Hematopoietic multipotent progenitor cell (in vitro differentiated cells): ENCODE data around the gene EHMT1. TPM values are rescaled to one million over a fixed set of nuclear protein-coding genes. Genes with fewer than 3 reads are reported as not detected.

Experiments
- DNase-seq, 3 donors: peaks; one replicate each; pipeline ENCODE4 v3.0.0-alpha.2; 2011 to 2015; ENCODE audit warnings: low read depth in 2 of 3, low spot score in 2 of 3
- total RNA-seq: library from RNA; depleted of rRNA; stranded (reverse); fragments of >200 nt; gene quantifications from one replicate; pipeline ENCODE4 v1.2.3, GENCODE V29; 2012

Gene EHMT1
- total RNA-seq, 1 donor, result 119 TPM

DNA sequence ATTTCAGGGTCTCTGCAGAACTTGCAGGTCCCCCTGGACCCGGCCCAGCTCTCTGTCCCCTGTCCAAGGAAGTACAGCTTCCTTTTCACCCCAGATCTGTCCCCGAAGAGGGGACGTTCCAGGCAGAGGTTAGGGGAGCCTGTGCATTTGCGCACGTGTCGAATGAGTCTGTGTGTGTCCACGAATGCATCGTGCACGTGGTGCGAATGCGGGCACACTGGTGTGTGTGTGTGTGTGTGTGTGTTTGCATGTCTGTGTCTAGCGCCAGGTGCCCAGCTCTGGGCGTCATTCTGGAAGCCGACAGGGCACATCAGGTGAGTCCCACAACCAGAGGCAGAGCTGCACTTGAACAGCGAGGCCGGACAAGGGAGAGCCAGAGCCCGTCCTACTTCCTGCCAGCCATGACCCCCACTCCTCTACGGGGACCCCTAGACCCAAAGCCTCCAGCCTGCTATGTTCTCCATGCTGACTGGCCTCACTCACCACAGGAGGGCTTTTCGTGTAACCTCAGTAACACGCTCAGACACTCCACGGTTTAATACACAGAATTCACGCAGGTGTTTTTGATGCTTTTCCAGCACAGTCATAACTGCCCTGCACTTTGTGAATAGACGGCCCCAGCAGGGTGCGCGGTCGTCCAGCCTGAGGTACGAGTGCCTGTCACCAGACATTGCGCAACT lies 217.5 kb downstream of the EHMT1 start:
- no peak for DNase-seq

DNA sequence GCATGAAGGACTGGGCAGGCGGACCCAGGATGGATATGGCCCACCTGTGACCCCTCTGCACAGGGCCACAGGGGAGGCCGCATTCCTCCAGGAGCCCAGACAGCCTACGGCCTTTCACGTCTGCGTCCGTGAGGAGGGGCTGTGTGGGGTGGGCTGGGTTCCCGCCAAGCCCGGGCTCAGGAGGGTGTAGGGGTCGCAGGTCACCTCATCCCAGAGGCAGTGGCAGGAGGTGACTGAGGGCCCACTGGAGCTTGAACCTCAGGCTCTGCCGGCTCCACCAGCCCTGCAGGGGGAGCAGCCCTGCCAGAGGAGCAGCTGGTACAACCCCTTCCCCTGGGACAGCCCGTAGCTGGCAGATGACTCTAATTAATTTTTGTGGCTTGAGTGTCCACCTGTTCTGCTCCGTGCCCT lies 218.0 kb downstream of the EHMT1 start:
- no peak for DNase-seq

DNA sequence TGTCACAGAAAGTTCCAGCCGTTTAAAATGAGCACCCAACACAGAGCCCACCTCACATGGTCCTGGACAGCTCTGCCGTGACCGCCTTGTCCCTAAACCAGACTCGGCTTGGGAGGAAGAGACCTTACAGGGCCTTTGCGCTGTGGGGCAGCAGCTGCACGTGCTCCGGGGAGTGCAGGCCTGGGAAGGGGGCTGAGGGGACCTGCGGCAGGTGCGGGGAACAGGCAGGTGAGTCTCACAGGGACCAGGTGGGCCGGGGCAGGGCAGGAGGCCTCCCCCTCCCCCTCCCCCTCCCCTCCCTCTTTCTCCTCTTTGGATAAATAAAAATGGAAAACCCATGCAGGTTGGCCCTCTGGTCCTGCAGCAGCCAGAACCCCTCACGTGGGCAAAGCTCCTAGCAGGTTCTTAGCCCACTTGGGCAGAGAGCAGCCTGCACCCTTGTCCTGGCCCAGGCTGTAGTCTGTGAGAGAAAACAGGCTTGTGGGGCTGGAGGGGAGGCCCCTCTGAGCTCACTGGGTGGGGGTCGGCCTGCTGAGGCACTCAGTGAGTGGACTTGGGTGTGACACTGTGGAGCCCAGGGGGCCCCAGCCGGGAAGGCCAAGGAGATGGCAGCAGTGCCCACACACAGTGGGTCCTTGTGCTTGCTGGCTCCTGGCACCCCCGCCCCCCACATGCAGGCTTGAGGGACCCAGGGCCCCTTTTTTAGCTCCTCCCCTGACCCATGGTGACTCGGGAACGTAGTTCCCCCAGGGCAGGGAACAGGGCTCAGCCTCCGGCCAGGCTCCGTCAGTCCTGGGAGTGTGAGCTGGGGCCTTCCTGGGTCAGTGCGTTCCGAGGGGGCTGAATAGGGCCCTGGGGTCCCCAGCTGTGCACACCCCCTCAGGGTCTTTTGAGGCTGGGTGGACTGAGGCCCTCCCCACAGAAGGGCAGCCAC lies 218.8 kb downstream of the EHMT1 start:
- DNase-seq, result no peak

DNA sequence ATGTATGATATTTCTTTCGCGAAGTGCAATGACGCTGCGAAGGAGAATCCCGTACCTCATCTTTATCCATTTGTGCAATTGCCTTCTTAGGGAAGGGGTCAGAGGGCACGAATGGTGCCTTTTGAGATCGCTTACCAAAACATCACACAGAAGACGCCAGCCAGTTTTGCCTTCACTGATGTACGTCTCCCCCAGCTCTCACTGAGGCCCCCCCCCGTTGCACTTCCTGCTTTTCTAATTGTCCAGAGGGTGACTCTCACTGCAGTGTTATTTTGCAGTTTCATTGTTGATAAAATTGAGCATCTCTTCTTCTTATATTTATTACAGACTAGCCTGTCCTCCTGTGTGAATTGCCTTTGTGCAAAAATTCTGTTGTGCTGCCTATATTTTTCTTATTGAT lies 219.8 kb downstream of the EHMT1 start:
- no peak for DNase-seq

DNA sequence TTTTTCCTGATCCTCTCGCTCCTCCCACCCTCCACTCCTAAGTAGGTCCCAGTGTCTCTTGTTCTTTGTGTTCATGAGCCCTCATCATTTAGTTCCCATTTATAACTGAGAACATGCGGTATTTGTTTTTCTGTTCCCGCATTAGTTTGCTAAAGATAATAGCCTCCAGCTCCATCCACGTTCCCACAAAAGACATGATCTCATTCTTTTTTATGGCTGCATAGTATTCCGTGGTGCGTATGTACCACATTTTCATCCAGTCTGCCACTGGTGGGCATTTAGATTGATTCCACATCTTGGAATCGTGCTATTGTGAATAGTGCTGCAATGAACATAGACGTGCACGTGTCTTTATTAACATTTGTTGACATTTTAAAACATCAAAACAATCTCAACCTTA lies 224.6 kb downstream of the EHMT1 start:
- DNase-seq, result no peak

DNA sequence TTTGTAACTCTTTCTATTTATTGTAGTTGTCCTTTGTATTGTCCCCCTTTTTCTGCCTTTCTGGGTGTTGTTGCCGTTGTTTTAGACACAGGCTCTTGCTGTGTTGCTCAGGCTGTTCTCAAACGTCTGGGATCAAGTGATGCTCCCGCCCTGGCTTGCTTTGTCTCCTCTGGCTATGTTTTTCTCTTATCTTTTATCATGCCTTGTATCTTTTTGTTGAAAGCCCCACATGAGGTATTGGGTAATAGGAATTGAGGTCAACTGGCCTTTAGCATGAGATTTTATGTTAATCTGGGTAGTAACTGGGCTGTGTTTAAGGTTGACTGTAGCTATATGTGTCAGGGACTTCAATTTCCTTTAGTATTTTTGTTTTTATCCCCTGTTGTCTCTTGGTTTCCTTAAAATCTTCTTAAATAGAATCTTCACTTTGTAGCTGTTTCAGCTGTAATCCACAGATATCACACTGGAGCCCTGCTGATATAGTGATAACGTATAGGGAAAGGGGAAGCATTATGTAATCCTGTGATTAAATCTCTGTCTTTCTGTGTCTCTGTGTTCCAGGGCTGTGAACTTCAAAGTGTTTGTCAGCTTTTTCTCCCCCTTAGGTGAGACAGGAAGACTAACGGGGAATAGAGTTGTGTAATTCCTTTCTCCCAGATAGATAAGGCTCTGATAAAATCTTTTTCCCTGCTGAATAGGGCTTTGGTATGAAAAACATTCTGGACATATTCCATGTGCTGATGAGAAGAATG lies 232.9 kb downstream of the EHMT1 start:
- no peak for DNase-seq

DNA sequence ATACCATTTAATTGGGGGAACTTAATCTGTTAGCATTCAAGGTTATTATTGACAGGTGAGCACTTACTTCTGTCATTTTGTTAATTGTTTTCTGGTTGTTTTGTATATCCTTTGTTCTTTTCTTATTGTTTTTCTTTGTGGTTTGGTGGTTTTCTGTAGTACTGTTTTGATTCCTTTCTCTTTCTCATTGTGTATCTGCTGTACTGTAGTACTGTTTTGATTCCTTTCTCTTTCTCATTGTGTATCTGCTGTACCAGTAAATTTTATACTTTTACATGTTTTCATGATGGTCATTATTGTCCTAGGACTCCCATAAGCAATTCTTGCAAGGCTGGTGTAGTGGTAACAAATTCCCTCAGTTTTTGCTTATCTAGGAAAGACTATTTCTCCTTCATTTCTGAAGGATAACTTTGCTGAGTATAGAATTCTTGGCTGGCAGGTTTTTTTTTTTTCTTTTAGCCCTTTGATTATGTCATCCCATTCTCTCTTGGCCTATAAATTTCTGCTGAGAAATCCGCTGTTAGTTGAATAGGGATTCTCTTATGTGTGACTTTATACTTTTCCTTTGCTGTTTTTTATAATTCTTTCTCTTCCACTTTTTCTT lies 234.7 kb downstream of the EHMT1 start:
- DNase-seq, result no peak

DNA sequence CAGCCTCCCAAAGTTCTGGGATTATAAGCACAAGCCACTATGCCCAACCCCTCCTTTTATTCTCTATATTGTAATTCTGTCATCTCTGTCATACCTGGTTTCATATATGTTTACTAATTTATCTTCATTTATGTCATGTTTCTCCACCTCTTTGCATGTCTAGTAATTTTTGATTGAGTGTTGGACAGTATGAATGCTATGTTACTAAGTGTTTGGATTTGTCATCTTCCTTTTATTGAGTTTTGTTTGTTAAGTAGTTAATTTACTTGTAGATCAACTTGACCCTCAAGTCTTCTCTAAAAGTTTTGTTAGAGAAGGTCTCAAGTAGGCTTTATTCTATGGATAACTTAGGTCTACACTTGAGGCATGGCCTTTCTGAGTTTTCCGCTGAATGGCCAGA lies 241.6 kb downstream of the EHMT1 start:
- DNase-seq, result no peak

DNA sequence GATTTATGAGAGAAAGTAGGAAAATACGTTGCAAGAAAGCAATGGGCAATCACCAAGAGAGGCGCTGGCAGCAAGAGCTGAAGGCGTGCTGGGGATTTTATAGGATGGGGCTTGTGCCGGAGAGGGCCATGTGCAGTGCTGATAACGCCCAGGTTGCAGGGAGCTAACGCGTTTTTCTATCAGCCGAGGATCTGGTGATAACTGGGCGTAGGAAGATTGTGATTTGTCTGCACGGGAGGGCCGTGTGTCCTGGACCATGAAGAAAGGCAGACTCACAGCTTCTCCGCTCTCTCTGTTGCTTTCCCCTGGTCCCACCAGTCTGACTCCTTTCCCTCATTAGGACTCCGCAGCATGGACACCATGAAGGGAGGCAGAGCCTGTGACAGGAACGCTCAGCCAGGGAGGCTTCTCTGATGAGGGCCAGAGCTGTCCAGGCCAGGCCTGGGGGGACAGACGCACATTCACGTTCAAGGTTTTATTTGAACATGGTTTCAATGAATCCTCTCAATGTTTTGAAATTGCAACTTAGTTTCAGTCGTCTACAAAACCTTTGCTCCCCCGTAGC lies 246.9 kb downstream of the EHMT1 start:
- DNase-seq, result no peak

DNA sequence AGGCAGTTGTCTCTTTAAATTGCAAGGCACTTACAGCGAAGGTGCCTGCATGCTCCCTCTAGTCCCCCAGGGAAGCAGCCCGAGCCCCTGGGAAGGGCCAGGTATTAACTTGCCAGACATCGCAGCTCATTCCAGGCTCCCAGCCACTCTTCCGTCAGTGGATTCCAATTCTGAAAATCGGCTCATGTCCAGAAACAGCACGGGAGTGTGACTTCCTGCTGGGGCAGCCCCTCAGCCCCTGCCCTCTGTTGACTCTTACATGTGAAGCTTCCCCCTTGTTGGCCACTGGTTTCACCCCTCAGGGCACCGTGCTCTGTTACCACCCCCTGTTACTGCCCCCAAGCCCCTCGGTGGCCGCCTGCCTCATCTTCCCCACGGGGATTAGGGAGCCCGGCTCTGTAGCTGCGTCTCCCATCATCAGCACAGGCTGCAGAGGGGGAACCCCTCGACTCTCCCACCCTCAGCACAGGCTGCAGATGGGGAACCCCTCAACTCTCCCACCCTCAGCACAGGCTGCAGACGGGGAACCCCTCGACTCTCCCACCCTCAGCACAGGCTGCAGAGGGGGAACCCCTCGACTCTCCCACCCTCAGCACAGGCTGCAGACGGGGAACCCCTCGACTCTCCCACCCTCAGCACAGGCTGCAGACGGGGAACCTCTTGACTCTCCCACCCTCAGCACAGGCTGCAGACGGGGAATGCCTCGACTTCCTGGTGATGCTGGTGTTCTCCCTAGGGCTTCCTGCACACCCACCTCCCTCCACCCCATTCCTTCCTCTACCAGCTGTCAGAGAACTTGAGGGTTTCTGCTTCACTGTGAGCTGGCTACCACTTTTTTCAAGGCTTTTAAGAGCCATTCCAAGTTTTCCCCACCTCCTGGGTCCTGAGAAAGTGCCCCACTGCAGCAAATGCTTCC lies 247.7 kb downstream of the EHMT1 start:
- DNase-seq, result no peak

DNA sequence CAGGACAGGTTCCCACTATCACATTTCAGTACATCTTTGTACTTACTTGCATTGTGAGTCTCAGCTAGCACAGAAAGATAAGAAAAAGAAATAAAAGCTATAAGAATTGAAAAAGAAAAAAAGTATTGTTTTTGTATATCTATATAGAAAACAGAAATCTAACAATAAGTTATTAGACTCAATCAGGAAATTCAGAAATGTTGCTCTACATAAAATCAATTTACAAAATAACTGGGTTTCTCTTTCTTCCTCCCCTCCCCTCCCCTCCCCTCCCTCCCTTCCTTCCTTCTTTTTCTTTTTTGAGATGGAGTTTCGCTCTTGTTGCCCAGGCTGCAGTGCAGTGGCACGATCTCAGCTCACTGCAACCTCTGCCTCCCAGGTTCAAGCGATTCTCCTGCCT lies 251.6 kb downstream of the EHMT1 start:
- DNase-seq, result no peak

DNA sequence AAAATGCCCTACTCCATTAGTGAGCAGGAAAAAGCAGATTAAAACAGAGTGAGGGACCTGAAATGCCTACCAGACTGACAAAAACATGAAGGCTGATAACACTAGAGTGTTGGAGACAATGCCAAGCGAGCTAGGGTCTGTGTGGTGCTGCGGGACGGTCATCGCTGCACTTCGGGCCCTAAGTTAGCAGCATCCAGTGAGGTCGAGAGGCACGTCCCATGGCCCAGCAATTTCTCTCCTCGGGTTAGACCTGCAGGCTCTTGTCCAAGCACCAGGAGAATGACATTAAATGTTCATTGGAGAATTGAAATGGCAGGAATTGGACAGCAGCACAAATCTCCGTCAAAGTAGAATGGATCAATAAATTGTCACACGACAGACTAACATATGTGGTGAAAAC lies 253.5 kb downstream of the EHMT1 start:
- DNase-seq, result no peak

DNA sequence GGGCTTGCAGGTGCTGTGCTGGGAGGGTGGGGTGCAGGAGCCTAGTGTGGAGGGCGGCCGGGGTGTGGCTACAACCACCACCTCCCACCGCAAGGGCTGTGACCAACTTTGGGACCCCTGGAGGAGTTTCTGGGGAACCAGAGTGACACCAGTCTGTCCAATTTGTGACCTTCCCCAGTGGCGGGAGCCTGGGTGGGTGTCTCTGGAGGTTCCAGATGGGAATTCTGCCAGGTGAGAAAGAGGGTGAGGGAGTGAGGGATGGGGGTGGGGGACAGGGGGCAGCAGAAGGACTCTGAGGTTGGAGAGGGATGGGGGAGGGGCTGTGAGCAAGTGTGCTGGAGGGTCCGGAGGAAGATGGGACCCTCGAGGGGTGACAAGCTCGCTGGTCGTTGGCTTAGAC lies 254.6 kb downstream of the EHMT1 start:
- no peak for DNase-seq

DNA sequence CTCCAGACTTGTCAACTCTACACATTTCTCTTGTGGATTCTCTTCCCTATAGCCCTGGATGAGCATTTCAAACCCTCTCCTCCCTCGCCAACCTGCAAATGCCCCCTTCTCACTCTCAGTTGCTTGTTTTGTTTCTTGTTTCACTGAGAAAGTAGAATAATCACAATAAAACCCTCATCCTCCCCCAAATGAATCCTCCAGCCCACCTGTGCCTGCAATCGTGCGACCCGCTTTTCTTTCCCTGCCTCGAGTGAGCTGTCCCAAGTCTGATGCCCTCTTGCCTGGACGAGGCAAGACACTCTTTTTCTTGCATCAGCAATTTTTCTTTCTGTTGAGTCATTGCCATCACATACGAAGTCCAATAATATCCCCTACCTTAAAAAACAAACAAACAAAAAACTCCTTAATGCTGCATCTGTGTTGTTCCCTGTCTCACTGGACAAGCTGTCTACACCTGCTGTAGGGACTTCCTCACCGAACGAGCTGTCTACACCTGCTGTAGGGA lies 255.1 kb downstream of the EHMT1 start:
- no peak for DNase-seq

DNA sequence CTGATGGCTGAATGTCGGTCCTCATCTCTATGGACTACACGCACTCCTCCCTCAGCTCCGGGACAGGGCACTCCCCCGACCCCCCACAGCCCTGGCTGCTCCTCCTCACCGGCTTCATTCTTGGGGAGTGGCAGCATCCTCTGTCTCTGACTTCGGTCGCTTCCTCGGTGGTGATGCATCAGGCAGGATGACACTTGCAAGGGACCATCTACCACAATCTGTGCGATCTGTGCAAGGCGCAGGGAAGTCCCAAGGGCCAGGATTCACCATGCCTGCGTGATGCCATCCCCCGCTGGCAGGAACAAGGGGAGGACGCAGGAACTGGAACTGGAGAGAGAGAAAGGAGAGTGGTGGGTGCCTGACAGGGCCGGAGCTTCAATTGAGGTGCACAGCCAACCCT lies 256.5 kb downstream of the EHMT1 start:
- DNase-seq, result no peak

DNA sequence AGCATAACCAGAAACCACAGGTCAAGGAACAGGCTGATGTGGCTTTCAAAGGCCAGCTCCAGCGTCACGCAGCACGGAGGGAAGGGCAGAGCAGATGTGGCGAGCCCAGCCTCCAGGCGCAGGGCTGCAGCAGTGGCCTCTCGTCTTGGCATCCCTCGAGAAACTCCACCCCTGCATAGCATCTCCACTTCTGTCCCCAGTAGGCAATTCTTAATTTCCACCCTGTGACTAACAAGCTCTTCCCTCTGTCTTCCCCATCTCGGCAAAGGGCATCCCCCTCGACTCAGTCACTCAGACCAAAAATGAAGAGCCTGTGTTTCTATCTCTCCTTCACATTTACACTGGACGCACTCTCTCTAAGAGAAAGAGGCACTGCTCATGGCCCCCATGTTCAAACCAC lies 257.0 kb downstream of the EHMT1 start:
- DNase-seq, result no peak

DNA sequence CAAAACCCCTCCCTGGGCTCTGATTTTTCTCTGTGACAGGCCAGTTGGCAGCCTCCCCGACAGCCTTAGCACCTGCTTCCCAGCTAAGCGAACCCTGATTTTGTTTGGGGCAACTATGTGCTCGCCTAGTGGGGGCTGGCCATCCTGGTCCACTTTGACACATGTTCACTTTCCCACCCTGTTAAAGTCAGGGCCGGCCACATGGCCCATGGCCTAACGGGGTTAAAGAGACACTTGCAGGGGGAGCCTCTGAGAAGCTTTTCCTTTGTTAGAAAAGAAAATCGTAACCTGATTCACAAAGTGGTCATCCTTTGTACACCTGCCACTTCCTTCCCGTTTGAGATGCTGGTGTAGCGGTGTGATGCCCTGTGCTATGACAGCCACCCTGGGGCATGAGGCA lies 257.5 kb downstream of the EHMT1 start:
- no peak for DNase-seq

DNA sequence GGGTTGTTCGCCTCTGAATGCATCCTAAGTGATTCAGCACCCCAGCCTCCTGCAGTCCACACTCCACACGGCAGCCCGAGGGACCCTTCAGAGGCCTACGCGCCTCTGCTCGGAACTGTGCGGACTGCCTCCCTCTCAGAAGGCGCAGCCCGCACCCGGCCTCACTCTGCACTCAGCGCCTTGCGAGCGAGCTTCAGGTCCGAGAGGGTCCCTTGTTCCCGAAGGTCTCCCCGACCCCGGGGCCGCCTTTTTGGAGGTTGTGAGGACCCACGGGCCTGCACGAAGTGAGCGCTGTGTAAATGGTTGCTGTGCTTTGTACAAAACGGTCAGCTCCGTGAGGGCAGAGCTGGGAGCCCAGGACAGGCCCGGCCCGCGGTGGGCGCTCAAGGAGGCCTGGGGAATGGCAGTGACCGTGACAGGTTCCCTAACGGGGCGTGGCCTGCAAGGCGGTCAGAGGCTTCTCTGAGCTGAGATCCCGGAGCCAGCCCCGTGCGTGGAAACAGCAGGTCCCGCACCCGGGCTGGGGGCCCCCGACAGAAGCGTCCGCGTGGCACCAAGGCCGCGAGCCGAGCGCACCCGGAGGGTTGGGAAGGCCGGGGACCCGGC lies 258.1 kb downstream of the EHMT1 start:
- no peak for DNase-seq

DNA sequence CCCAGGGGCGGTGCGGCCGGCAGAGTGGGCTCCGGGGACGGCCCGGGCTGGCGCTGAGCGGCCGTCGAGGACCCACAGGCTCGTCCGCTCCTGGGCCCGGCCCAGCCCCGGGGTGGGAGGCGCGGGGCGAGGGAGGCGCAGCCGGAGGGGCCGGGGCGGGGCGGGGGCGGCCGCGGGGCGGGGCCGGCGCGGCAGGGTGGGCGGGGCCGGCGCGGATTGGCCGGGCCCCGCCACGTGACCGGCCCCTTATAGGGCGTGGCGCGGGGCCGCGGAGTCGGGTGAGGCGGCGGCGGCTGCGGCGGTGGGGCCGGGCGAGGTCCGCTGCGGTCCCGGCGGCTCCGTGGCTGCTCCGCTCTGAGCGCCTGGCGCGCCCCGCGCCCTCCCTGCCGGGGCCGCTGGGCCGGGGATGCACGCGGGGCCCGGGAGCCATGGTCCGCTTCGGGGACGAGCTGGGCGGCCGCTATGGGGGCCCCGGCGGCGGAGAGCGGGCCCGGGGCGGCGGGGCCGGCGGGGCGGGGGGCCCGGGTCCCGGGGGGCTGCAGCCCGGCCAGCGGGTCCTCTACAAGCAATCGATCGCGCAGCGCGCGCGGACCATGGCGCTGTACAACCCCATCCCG lies 258.8 kb downstream of the EHMT1 start, which contains the start of gene CACNA1B:
Gene CACNA1B (plus strand): TSS at position 277 of the 617 bp plus-strand sequence. CDS start 152 bp downstream, at position 429.
- peak in 1 of 3 donors; percentile 5 for DNase-seq
